Spleen (tissue), 11 donors: Measurements from ENCODE around the gene PLCB4. TPM values are rescaled to one million over a fixed set of nuclear protein-coding genes. Genes with fewer than 3 reads are reported as not detected.

ENCODE experiments used
- DNase-seq: peaks from one replicate; pipeline ENCODE4 v3.0.0-alpha.2; 2020
- H3K27ac ChIP-seq, 8 donors: fragments of 200-600 bp; sonication (generic) in 7 of 8; 1 replicate in 4 of 8; 2 replicates in 4 of 8; pipeline versions ENCODE4 v1.5.0 to v1.8.0; 2016 to 2021; ENCODE audit warnings: inconsistent platforms in 4 of 8, mild to moderate bottlenecking in 4 of 8, moderate library complexity in 1 of 8
- H3K27me3 ChIP-seq, 7 donors: fragments of 200-600 bp; sonication (generic) in 6 of 7; replicated peaks in 1 of 7; 1 replicate in 4 of 7; 2 replicates in 3 of 7; pipeline versions ENCODE4 v1.5.0 to v1.8.0; 2016 to 2021; ENCODE audit warnings: inconsistent platforms in 3 of 7, mild to moderate bottlenecking in 1 of 7
- H3K36me3 ChIP-seq, 6 donors: fragments of 200-600 bp; sonication (generic) in 5 of 6; 1 replicate in 4 of 6; 2 replicates in 2 of 6; pipeline versions ENCODE4 v1.5.0 to v1.8.0; 2016 to 2021; ENCODE audit warnings: inconsistent platforms in 2 of 6
- H3K4me1 ChIP-seq, 6 donors: fragments of 200-600 bp; sonication (generic) in 5 of 6; 1 replicate in 3 of 6; 2 replicates in 3 of 6; pipeline versions ENCODE4 v1.5.0 to v1.8.0; 2016 to 2021; ENCODE audit warnings: inconsistent platforms in 3 of 6
- H3K4me3 ChIP-seq, 8 donors: fragments of 200-600 bp; sonication (generic) in 7 of 8; 1 replicate in 4 of 8; 2 replicates in 4 of 8; pipeline versions ENCODE4 v1.5.0 to v1.8.0; 2016 to 2021; ENCODE audit warnings: inconsistent platforms in 4 of 8, mild to moderate bottlenecking in 4 of 8, moderate library complexity in 2 of 8
- H3K9me3 ChIP-seq, 8 donors: fragments of 200-600 bp; sonication (generic) in 7 of 8; 1 replicate in 4 of 8; 2 replicates in 4 of 8; pipeline versions ENCODE4 v1.5.0 to v1.8.0; 2016 to 2021; ENCODE audit warnings: inconsistent platforms in 4 of 8
- CTCF ChIP-seq, 11 experiments: fragments of 200-600 bp in 7 of 11; fragments of 450-650 bp in 4 of 11; sonication (generic) in 4 of 11; IDR thresholded peaks in 8 of 11; conservative IDR thresholded peaks in 3 of 11; 1 replicate in 7 of 11; 2 replicates in 4 of 11; pipeline versions ENCODE4 v1.4.0 to v1.8.0; 2016 to 2021; ENCODE audit warnings: antibody characterized with exemption in 11 of 11, inconsistent platforms in 4 of 11, mild to moderate bottlenecking in 1 of 11
- POLR2A ChIP-seq, 3 donors: fragments of 450-650 bp; IDR thresholded peaks; one replicate each; pipeline ENCODE4 v1.5.1; 2017; ENCODE audit warnings: antibody characterized with exemption in 3 of 3, mild to moderate bottlenecking in 1 of 3
- POLR2AphosphoS5 ChIP-seq, 3 donors: sonication (generic); formaldehyde crosslinking; IDR thresholded peaks; one replicate each; pipeline ENCODE4 v1.5.1; 2017; ENCODE audit warnings: antibody characterized with exemption in 3 of 3
- WGBS, 5 donors: extraction: QIAGEN DNeasy Blood & Tissue Kit in 3 of 5; methylation state at CpG; one replicate each; pipeline versions ENCODE4 v1.1.5 to v1.1.7; 2013 to 2018; 5-methylcytosine and 5-hydroxymethylcytosine counted together
- intact Hi-C: fragments of 100-400 bp; cut with DNase I; formaldehyde crosslinking; loops from one replicate; pipeline ENCODE4 v1.15.0; 2023; ENCODE audit warnings: low total_unique reads
- polyA plus RNA-seq, 3 donors: library from polyadenylated mRNA; stranded (reverse); fragments of 200-250 nt; gene quantifications; one replicate each; pipeline ENCODE4 v1.2.1, GENCODE V29; 2013
- total RNA-seq, 7 donors: library from RNA; depleted of rRNA in 3 of 7; stranded (reverse); fragments of >200 nt in 3 of 7; fragmentation: NEBNext Ultra II Directional in 4 of 7; extraction: Animal tissue kit (Norgen Biotek cat#: 25700) in 4 of 7; gene quantifications; one replicate each; pipeline versions ENCODE4 v1.1.0 to v1.2.1, GENCODE V29; 2016 to 2021
- donor health status: healthy with polysubstance abuse.
- donor health status: DM: no; HTN: no; CAD: no; lungs with moderate emphysema.
- donor health status: DM: no; HTN: no; CAD: no.
- donor health status: Bipolar disorder and iron deficiency.
- donor health status: healthy.
- donor health status: DM: no; HTN: no; CAD: no.
- donor health status: DM: yes; HTN: yes; CAD: no.

The PLCB4 gene
- total and polyA plus RNA-seq, 10 donors = 0.43 to 4.9 (median 1.6) TPM

GRCh38 chr20:9499126-9499899 lies 430.4 kb downstream of the PLCB4 start:
- intact Hi-C loops = no loop called here
- no peak overlapping the region for H3K27ac ChIP-seq
- H3K4me1 ChIP-seq = peaks cover 0 to 4% (median 0%) of the 10 kb centered on the region in 6 donors
- no peaks in the 10 kb centered on the region for H3K36me3 ChIP-seq
- no peak overlapping the region for H3K4me3 ChIP-seq
- no peak for DNase-seq
- peaks cover 0 to 6% (median 0%) of the 10 kb centered on the region in 7 donors for H3K27me3 ChIP-seq
- 77 to 85% (median 82%) methylated on average over 5 of the region's 5 CpGs for WGBS, 5 donors
- TF ChIP-seq POLR2A (IDR thresholded peaks at IDR 0.05) = no peak
- TF ChIP-seq POLR2AphosphoS5 (IDR thresholded peaks at IDR 0.05) = no peak
- no peak for TF ChIP-seq CTCF (IDR thresholded peaks at IDR 0.05 in 8 of 11, conservative IDR thresholded peaks at IDR 0.05 in 3 of 11)
- no peaks in the 10 kb centered on the region for H3K9me3 ChIP-seq

GRCh38 chr20:9500121-9500520 lies 431.2 kb downstream of the PLCB4 start:
- Histone ChIP-seq H3K9me3 (no peaks in the 10 kb centered on the region), H3K27me3 (peaks cover 0 to 12% (median under 1%) of the 10 kb centered on the region in 7 donors), H3K36me3 (no peaks in the 10 kb centered on the region), H3K4me3 (no peak overlapping the region), H3K27ac (no peak overlapping the region), H3K4me1 (peaks cover 0 to 4% (median 0%) of the 10 kb centered on the region in 6 donors)
- TF ChIP-seq POLR2A (IDR thresholded peaks at IDR 0.05) = no peak
- no peak for TF ChIP-seq POLR2AphosphoS5 (IDR thresholded peaks at IDR 0.05)
- TF ChIP-seq CTCF (IDR thresholded peaks at IDR 0.05 in 8 of 11, conservative IDR thresholded peaks at IDR 0.05 in 3 of 11) = no peak
- DNase-seq = no peak
- intact Hi-C loops = no loop called here
- 6 to 14% (median 7%) methylated on average over 2 of the region's 2 CpGs for whole genome bisulfite sequencing, 5 donors

GRCh38 chr20:9501473-9501872 lies 432.6 kb downstream of the PLCB4 start:
- TF ChIP-seq POLR2A (IDR thresholded peaks at IDR 0.05) (no peak), CTCF (IDR thresholded peaks at IDR 0.05 in 8 of 11, conservative IDR thresholded peaks at IDR 0.05 in 3 of 11) (no peak), POLR2AphosphoS5 (IDR thresholded peaks at IDR 0.05) (no peak)
- no peaks in the 10 kb centered on the region for H3K9me3 ChIP-seq
- H3K27me3 ChIP-seq = peaks cover 0 to 25% (median 13%) of the 10 kb centered on the region in 7 donors
- no peak overlapping the region for H3K27ac ChIP-seq
- H3K36me3 ChIP-seq = no peaks in the 10 kb centered on the region
- H3K4me3 ChIP-seq = no peak overlapping the region
- DNase-seq = no peak
- WGBS, 5 donors = 55 to 77% (median 59%) methylated on average over 2 of the region's 2 CpGs
- peaks cover 0 to 6% (median 2%) of the 10 kb centered on the region in 6 donors for H3K4me1 ChIP-seq
- intact Hi-C loops = no loop called here

- H3K4me1 ChIP-seq = peaks cover 0 to 26% (median 6%) of the 10 kb centered on the region in 6 donors
- H3K4me3 ChIP-seq = no peak overlapping the region
- H3K27ac ChIP-seq = no peak overlapping the region
- H3K36me3 ChIP-seq = no peaks in the 10 kb centered on the region
- peaks cover 3 to 47% (median 35%) of the 10 kb centered on the region in 7 donors for H3K27me3 ChIP-seq
- TF ChIP-seq POLR2A (IDR thresholded peaks at IDR 0.05) = no peak
- no peak for TF ChIP-seq CTCF (IDR thresholded peaks at IDR 0.05 in 8 of 11, conservative IDR thresholded peaks at IDR 0.05 in 3 of 11)
- no peak for TF ChIP-seq POLR2AphosphoS5 (IDR thresholded peaks at IDR 0.05)
- no peaks in the 10 kb centered on the region for H3K9me3 ChIP-seq
- intact Hi-C loops = no loop called here
- WGBS, 5 donors = 31 to 43% (median 38%) methylated on average over 9 of the region's 9 CpGs
- no peak for DNase-seq
Measured at GRCh38 chr20:9503526-9504245, 434.8 kb downstream of the PLCB4 start.
